ENCODE measurements around the gene MYO3B.

Gene MYO3B

GRCh38 chr2:170579511-170579910, 401.6 kb downstream of the MYO3B start:
- H3K9me3 ChIP-seq (ENCODE audit: control insufficient read depth, insufficient read depth, low read depth, low read length), result no peaks in the 10 kb centered on the region
- ChIA-PET CTCF (no interaction called here), POLR2A (no interaction called here)
- no peak overlapping the region for H3K4me3 ChIP-seq (ENCODE audit: low read depth, low read length)
- no peak overlapping the region for H3K27ac ChIP-seq (ENCODE audit: extremely low read depth, low read depth, low read length)
- H3K4me1 ChIP-seq (ENCODE audit: control insufficient read depth, insufficient read depth, low read length), result no peaks in the 10 kb centered on the region
- no peak for TF ChIP-seq ZNF350 (tag by site-specific recombination; IDR thresholded peaks at IDR 0.05)
- TF ChIP-seq, protein P1, sequence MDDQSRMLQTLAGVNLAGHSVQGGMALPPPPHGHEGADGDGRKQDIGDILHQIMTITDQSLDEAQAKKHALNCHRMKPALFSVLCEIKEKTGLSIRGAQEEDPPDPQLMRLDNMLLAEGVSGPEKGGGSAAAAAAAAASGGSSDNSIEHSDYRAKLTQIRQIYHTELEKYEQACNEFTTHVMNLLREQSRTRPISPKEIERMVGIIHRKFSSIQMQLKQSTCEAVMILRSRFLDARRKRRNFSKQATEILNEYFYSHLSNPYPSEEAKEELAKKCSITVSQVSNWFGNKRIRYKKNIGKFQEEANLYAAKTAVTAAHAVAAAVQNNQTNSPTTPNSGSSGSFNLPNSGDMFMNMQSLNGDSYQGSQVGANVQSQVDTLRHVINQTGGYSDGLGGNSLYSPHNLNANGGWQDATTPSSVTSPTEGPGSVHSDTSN (CRISPR knock-in tag; IDR thresholded peaks at IDR 0.05), result no peak
- no peak for TF ChIP-seq ZNF335 (tag by site-specific recombination; conservative IDR thresholded peaks at IDR 0.05)
- TF ChIP-seq ZNF366 (tag by site-specific recombination; conservative IDR thresholded peaks at IDR 0.05), result no peak
- no peak for TF ChIP-seq ZNF670 (tag by site-specific recombination; IDR thresholded peaks at IDR 0.05; ENCODE audit: low read depth)
- no peak for TF ChIP-seq ZNF449 (tag by site-specific recombination; IDR thresholded peaks at IDR 0.05)
- no peak for TF ChIP-seq ZNF114 (tag by site-specific recombination; IDR thresholded peaks at IDR 0.05)
- TF ChIP-seq ZNF707 (tag by site-specific recombination; IDR thresholded peaks at IDR 0.05), result no peak
- TF ChIP-seq, protein P2, sequence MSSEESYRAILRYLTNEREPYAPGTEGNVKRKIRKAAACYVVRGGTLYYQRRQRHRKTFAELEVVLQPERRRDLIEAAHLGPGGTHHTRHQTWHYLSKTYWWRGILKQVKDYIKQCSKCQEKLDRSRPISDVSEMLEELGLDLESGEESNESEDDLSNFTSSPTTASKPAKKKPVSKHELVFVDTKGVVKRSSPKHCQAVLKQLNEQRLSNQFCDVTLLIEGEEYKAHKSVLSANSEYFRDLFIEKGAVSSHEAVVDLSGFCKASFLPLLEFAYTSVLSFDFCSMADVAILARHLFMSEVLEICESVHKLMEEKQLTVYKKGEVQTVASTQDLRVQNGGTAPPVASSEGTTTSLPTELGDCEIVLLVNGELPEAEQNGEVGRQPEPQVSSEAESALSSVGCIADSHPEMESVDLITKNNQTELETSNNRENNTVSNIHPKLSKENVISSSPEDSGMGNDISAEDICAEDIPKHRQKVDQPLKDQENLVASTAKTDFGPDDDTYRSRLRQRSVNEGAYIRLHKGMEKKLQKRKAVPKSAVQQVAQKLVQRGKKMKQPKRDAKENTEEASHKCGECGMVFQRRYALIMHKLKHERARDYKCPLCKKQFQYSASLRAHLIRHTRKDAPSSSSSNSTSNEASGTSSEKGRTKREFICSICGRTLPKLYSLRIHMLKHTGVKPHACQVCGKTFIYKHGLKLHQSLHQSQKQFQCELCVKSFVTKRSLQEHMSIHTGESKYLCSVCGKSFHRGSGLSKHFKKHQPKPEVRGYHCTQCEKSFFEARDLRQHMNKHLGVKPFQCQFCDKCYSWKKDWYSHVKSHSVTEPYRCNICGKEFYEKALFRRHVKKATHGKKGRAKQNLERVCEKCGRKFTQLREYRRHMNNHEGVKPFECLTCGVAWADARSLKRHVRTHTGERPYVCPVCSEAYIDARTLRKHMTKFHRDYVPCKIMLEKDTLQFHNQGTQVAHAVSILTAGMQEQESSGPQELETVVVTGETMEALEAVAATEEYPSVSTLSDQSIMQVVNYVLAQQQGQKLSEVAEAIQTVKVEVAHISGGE (tag by site-specific recombination; conservative IDR thresholded peaks at IDR 0.05; ENCODE audit: low read depth), result no peak
- TF ChIP-seq TCF7L2 (IDR thresholded peaks at IDR 0.05; ENCODE audit: borderline replicate concordance, low read depth, low read length), result no peak
- no peak for TF ChIP-seq YY2 (tag by site-specific recombination; IDR thresholded peaks at IDR 0.05)
- no peak for TF ChIP-seq BCL6B (tag by site-specific recombination; IDR thresholded peaks at IDR 0.05)
- no peaks in the 10 kb centered on the region for H3K36me3 ChIP-seq (ENCODE audit: control insufficient read depth in 2 of 2, insufficient read depth in 1 of 2, low read length in 2 of 2)

DNA sequence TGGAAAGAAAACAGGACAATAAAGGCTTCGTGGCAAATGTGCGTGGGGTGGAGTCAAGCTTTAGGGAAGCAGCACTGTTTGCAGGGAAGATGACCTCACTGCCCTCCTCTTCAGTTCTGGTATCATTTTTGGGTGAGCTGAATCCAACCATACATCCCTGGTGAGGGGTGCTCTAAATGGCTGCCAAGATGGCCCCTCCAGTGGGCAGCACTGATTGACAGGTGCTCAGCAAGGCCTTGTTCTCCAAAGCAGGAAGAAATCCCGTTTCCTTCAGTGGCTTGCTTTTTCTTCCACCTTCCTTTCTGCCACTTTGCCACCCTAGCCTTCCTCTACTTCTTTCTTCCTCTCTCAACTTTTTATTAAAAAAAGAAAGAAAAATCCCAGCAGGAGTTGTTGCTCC, 404.4 kb downstream of the MYO3B start:
- CTCF ChIA-PET, result interaction anchor here (0.6 to 0.9 kb wide), 2 partner anchors 173 to 316 kb away, joined by 3 read pairs; no protein-coding TSS in a partner anchor
- POLR2A ChIA-PET, result no interaction called here
- no peak for TF ChIP-seq GLI2 (tag by site-specific recombination; IDR thresholded peaks at IDR 0.05; ENCODE audit: borderline replicate concordance, low read depth)
- TF ChIP-seq AEBP2 (tag by site-specific recombination; IDR thresholded peaks at IDR 0.05; ENCODE audit: borderline replicate concordance), result no peak
- TF ChIP-seq BCL11A (tag by site-specific recombination; IDR thresholded peaks at IDR 0.05; ENCODE audit: low read depth), result no peak
- no peak for TF ChIP-seq ZNF214 (tag by site-specific recombination; IDR thresholded peaks at IDR 0.05; ENCODE audit: borderline replicate concordance)
- TF ChIP-seq ZNF792 (tag by site-specific recombination; IDR thresholded peaks at IDR 0.05), result no peak
- no peak for TF ChIP-seq ZNF23 (tag by site-specific recombination; IDR thresholded peaks at IDR 0.05; ENCODE audit: borderline replicate concordance)
- TF ChIP-seq KLF1 (tag by site-specific recombination; IDR thresholded peaks at IDR 0.05), result no peak
- no peak for TF ChIP-seq GFI1B (tag by site-specific recombination; IDR thresholded peaks at IDR 0.05)
- no peak for TF ChIP-seq ZNF530 (tag by site-specific recombination; IDR thresholded peaks at IDR 0.05; ENCODE audit: low read depth)
- TF ChIP-seq ZNF837 (tag by site-specific recombination; IDR thresholded peaks at IDR 0.05), result no peak
- no peak for TF ChIP-seq ZNF146 (tag by site-specific recombination; IDR thresholded peaks at IDR 0.05)
- no peak for TF ChIP-seq ZNF292 (tag by site-specific recombination; IDR thresholded peaks at IDR 0.05; ENCODE audit: borderline replicate concordance, low read depth)
- no peak for TF ChIP-seq KLF7 (tag by site-specific recombination; IDR thresholded peaks at IDR 0.05; ENCODE audit: borderline replicate concordance)
- TF ChIP-seq TCF7L2 (IDR thresholded peaks at IDR 0.05; ENCODE audit: borderline replicate concordance, low read depth, low read length), result no peak
- TF ChIP-seq ZNF16 (tag by site-specific recombination; IDR thresholded peaks at IDR 0.05; ENCODE audit: low read depth), result no peak

More for the DNA sequence above, 404.4 kb downstream of the MYO3B start:
- Histone ChIP-seq H3K36me3 (ENCODE audit: control insufficient read depth in 2 of 2, insufficient read depth in 1 of 2, low read length in 2 of 2) (no peaks in the 10 kb centered on the region), H3K9me3 (ENCODE audit: control insufficient read depth, insufficient read depth, low read depth, low read length) (no peaks in the 10 kb centered on the region), H3K27ac (ENCODE audit: extremely low read depth, low read depth, low read length) (no peak overlapping the region), H3K4me3 (ENCODE audit: low read depth, low read length) (no peak overlapping the region), H3K4me1 (ENCODE audit: control insufficient read depth, insufficient read depth, low read length) (peaks cover 3% of the 10 kb centered on the region; the same call in 1 of the 2 replicates)

All from HEK293 (cell line).